Stomach (tissue), 4 donors: ENCODE data around the gene STOML1.

Source experiments
- EP300 ChIP-seq: sonication (generic); formaldehyde crosslinking; IDR thresholded peaks from one replicate; pipeline ENCODE4 v1.6.1; 2017; ENCODE audit warnings: antibody characterized with exemption
- POLR2A ChIP-seq, 4 donors: fragments of 450-650 bp; IDR thresholded peaks; one replicate each; pipeline ENCODE4 v1.6.1; 2016; ENCODE audit warnings: antibody characterized with exemption in 4 of 4, control low read depth in 2 of 4, mild to moderate bottlenecking in 1 of 4, moderate library complexity in 1 of 4
- POLR2AphosphoS5 ChIP-seq, 3 donors: sonication (generic); formaldehyde crosslinking; IDR thresholded peaks; one replicate each; pipeline ENCODE4 v1.6.1; 2016; ENCODE audit warnings: antibody characterized with exemption in 3 of 3
- TF ChIP-seq, protein P1 (sequence below), 7 experiments: fragments of 450-650 bp in 4 of 7; fragments of 200-600 bp in 3 of 7; sonication (generic) in 3 of 7; IDR thresholded peaks; one replicate each; pipeline ENCODE4 v1.5.1; 2016 to 2019; ENCODE audit warnings: antibody characterized with exemption in 7 of 7, control low read depth in 2 of 7, mild to moderate bottlenecking in 1 of 7

DNA sequence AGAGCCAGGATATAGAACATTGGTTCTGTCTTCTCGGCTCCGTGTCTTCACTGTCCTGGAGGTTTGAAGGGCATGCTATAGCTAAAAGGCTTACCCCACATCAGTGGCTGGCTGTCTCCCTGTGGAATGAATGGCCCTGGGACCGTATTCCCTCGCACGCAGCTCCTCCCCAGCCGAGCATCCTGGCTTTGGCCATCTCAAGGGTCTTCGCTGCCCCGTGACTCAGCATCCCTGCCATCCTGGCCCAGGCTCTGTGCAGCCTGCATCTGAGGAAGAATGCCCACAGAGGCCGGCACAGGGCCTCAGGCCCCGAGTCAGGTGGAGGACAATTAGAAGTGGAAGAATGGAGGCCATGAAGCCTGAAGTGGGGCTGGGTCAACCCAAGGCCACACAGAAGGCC is 54.8 kb downstream of the STOML1 start:
- TF ChIP-seq, protein P1, sequence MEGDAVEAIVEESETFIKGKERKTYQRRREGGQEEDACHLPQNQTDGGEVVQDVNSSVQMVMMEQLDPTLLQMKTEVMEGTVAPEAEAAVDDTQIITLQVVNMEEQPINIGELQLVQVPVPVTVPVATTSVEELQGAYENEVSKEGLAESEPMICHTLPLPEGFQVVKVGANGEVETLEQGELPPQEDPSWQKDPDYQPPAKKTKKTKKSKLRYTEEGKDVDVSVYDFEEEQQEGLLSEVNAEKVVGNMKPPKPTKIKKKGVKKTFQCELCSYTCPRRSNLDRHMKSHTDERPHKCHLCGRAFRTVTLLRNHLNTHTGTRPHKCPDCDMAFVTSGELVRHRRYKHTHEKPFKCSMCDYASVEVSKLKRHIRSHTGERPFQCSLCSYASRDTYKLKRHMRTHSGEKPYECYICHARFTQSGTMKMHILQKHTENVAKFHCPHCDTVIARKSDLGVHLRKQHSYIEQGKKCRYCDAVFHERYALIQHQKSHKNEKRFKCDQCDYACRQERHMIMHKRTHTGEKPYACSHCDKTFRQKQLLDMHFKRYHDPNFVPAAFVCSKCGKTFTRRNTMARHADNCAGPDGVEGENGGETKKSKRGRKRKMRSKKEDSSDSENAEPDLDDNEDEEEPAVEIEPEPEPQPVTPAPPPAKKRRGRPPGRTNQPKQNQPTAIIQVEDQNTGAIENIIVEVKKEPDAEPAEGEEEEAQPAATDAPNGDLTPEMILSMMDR (IDR thresholded peaks at IDR 0.05): no peak
- TF ChIP-seq EP300 (no peak), POLR2AphosphoS5 (IDR thresholded peaks at IDR 0.05) (no peak), POLR2A (IDR thresholded peaks at IDR 0.05) (no peak)
